Right lobe of liver (tissue), 6 donors: ENCODE data around the gene KCNQ2. TPM values are rescaled to one million over a fixed set of nuclear protein-coding genes. Genes with fewer than 3 reads are reported as not detected.

ENCODE experiments used
- ATAC-seq, 4 donors: fragments of 200-7000 bp; cut with Tn5 transposase; one replicate each; pipeline ENCODE4 v1.9.1; 2020; ENCODE audit warnings: mild to moderate bottlenecking in 4 of 4, moderate library complexity in 4 of 4
- DNase-seq, 3 donors: peaks; one replicate each; pipeline ENCODE4 v3.0.0-alpha.2; 2020
- H3K27ac ChIP-seq, 3 donors: fragments of 200-600 bp; one replicate each; pipeline ENCODE4 v1.8.0; 2022
- H3K27me3 ChIP-seq, 2 donors: fragments of 200-600 bp; one replicate each; pipeline ENCODE4 v1.8.0; 2022
- H3K36me3 ChIP-seq, 4 donors: fragments of 200-600 bp; sonication (generic) in 1 of 4; one replicate each; pipeline versions ENCODE4 v1.5.1 to v1.8.0; 2017 to 2022; ENCODE audit warnings: control low read depth in 1 of 4
- H3K4me1 ChIP-seq, 4 donors: fragments of 200-600 bp; sonication (generic) in 1 of 4; one replicate each; pipeline versions ENCODE4 v1.5.1 to v1.8.0; 2017 to 2022; ENCODE audit warnings: control low read depth in 1 of 4
- H3K4me3 ChIP-seq, 3 donors: fragments of 200-600 bp; one replicate each; pipeline ENCODE4 v1.8.0; 2022
- H3K9me3 ChIP-seq, 4 donors: fragments of 200-600 bp; sonication (generic) in 1 of 4; one replicate each; pipeline versions ENCODE4 v1.5.1 to v1.8.0; 2017 to 2022; ENCODE audit warnings: control low read depth in 1 of 4
- POLR2A ChIP-seq: fragments of 450-650 bp; IDR thresholded peaks from one replicate; pipeline ENCODE4 v1.6.1; 2017; ENCODE audit warnings: antibody characterized with exemption, mild to moderate bottlenecking
- WGBS: methylation state at CpG from one replicate; pipeline ENCODE4 v1.1.6; 2018; ENCODE audit warnings: low coverage, low lambda C conversion rate; ENCODE audit not compliant: insufficient coverage; ENCODE audit errors: missing lambda C conversion rate; 5-methylcytosine and 5-hydroxymethylcytosine counted together
- intact Hi-C, 2 donors: fragments of 100-400 bp; cut with DNase I; formaldehyde crosslinking; loops; one replicate each; pipeline versions ENCODE4 v1.11.2 to v1.14.1; 2022
- total RNA-seq, 6 experiments: library from RNA; depleted of rRNA in 2 of 6; stranded (reverse); fragments of >200 nt in 2 of 6; fragmentation: NEBNext Ultra II Directional in 3 of 6; extraction: Animal tissue kit (Norgen Biotek cat#: 25700) in 3 of 6; gene quantifications; one replicate each; pipeline versions ENCODE4 v1.1.0 to v1.2.4, GENCODE V29; 2016 to 2023
- TF ChIP-seq, protein P1 (sequence below), 4 donors: fragments of 200-600 bp in 3 of 4; fragments of 450-650 bp in 1 of 4; IDR thresholded peaks; one replicate each; pipeline versions ENCODE4 v1.5.1 to v1.8.0; 2016 to 2022; ENCODE audit warnings: antibody characterized with exemption in 4 of 4, mild to moderate bottlenecking in 2 of 4
- donor health status: DM: no; HTN: yes; CAD: no.
- donor health status: DM: no; HTN: no; CAD: no.
- donor health status: DM: no; HTN: no; CAD: no.
- donor health status: DM: no; HTN: yes; CAD: no.
- donor health status: DM: no; HTN: yes; CAD: no.

The KCNQ2 gene
- total RNA-seq, 6 experiments from 2014 or later: not detected

DNA sequence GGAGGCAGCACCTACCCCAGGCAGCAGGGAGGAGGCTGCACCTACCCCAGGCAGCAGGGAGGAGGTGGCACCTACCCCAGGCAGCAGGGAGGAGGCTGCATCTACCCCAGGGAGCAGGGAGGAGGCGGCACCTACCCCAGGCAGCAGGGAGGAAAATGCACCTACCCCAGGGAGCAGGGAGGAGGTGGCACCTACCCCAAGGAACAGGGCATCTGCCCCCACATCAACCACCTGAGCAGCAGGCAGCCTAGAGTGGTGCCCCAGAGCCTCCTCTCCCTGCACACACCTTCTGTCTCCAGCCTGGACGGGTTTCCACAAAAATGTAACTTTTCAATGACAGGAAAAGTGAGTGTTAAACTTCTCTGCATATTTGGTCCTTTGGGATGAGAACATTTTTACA is 10.2 kb downstream of the KCNQ2 start:
- DNase-seq: no peak
- Histone ChIP-seq H3K9me3 (no peaks in the 10 kb centered on the region), H3K27ac (no peak overlapping the region), H3K4me3 (no peak overlapping the region), H3K36me3 (no peaks in the 10 kb centered on the region), H3K27me3 (no peaks in the 10 kb centered on the region), H3K4me1 (no peaks in the 10 kb centered on the region)
- 20% methylated on average over 1 of the region's 2 CpGs for WGBS
- ATAC-seq: no peak
- intact Hi-C loops: no loop called here
- TF ChIP-seq, protein P1, sequence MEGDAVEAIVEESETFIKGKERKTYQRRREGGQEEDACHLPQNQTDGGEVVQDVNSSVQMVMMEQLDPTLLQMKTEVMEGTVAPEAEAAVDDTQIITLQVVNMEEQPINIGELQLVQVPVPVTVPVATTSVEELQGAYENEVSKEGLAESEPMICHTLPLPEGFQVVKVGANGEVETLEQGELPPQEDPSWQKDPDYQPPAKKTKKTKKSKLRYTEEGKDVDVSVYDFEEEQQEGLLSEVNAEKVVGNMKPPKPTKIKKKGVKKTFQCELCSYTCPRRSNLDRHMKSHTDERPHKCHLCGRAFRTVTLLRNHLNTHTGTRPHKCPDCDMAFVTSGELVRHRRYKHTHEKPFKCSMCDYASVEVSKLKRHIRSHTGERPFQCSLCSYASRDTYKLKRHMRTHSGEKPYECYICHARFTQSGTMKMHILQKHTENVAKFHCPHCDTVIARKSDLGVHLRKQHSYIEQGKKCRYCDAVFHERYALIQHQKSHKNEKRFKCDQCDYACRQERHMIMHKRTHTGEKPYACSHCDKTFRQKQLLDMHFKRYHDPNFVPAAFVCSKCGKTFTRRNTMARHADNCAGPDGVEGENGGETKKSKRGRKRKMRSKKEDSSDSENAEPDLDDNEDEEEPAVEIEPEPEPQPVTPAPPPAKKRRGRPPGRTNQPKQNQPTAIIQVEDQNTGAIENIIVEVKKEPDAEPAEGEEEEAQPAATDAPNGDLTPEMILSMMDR (IDR thresholded peaks at IDR 0.05): no peak
- TF ChIP-seq POLR2A: no peak

DNA sequence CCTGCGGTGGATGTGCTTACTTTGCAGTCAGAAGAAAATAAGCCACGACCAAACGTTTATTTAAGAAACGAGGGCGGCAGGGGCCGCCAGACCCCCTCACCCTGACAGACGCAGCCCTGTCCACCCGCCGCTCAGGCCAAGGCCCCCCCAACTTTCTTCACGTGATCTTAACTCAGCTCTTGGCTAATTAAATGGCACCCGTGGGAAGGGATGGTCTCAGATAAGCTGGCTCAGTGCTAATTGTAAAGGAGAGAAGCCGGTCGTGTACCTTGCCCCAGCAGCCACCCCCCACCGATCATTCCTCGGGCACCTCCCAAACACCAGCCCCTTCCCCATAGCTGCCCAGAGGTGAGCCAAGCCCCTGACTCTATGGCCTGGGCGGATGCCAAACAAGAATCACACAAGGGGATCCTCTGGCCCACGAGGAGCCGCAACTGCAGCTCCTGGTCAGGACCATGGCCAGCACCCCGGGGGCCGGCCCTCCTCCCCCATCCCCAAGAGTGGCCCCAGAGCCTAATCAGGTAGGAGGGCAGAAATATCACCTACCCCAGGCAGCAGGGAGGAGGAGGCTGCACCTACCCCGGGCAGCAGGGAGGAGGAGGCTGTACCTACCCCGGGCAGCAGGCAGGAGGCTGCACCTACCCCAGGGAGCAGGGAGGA is 11.2 kb downstream of the KCNQ2 start:
- Histone ChIP-seq H3K27ac (no peak overlapping the region), H3K4me3 (no peak overlapping the region), H3K27me3 (no peaks in the 10 kb centered on the region), H3K4me1 (no peaks in the 10 kb centered on the region), H3K9me3 (no peaks in the 10 kb centered on the region), H3K36me3 (no peaks in the 10 kb centered on the region)
- DNase-seq (no peak), ATAC-seq (no peak)
- intact Hi-C loops: no loop called here
- TF ChIP-seq, protein P1 (IDR thresholded peaks at IDR 0.05): no peak
- TF ChIP-seq POLR2A: no peak
- 16% methylated on average over 11 of the region's 22 CpGs for WGBS

DNA sequence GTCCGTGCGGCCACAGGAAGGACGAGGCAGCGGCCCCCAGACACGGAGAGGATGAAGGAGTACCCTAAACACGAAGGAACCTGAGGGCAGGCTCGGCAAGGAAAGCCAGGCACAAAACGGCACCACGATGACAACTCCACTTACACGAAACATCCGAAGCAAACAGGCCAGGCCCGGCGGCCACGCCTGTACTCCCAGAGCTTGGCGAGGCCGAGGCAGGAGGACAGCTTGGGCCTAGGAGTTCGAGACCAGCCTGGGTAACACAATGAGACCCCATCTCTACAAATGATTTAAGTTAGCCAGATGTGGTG is 13.4 kb downstream of the KCNQ2 start:
- Histone ChIP-seq H3K27me3 (no peaks in the 10 kb centered on the region), H3K27ac (no peak overlapping the region), H3K9me3 (no peaks in the 10 kb centered on the region), H3K4me1 (no peaks in the 10 kb centered on the region), H3K4me3 (no peak overlapping the region), H3K36me3 (no peaks in the 10 kb centered on the region)
- DNase-seq (no peak), ATAC-seq (no peak)
- intact Hi-C loops: no loop called here
- TF ChIP-seq POLR2A: no peak
- TF ChIP-seq, protein P1 (IDR thresholded peaks at IDR 0.05): no peak
- WGBS: 51% methylated on average over 12 of the region's 17 CpGs

DNA sequence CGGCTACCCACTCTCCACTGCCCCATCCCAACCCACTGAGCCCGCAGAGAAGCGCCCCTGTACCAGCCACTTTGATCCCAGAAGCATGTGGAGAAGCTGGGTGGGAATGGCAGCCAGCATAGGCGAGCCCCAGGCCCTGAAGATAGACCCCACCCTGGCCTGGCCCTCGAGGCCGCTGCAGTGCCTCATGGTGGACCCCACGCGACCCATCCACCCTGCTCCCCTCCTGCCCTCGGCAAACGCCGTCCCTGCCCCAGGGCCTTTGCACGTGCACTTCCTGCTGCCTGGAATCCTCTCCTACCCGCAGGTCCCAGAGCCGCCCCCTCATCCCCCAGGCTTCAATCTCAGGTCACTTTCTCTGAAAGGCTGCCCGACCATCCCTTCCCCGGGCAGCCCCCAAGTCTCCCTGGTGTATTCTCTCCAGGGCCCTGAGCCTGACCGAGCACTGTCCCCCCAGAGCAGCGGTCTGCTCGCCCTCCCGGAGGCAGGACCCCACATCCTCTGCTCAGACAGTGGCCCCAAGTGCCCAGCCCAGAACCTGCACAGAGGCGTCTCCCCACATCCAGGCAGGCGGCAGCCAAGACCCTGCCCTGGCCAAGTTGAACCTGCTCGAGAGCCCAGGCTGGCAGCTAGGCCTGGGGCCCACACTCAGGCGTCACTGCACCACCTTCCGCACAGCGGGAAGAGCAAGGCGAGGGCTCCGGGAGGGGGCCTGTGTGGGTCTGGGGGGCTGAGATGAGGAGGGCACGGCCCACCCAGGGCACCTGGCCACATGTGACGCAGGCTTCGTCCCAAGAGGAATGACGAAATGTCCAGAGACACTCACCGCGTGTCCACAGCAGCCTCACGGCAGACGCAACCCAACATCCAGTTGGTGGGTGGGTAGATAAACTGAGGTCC is 14.0 kb downstream of the KCNQ2 start:
- no peaks in the 10 kb centered on the region for H3K4me1 ChIP-seq
- no peaks in the 10 kb centered on the region for H3K27me3 ChIP-seq
- DNase-seq (no peak), ATAC-seq (no peak)
- H3K4me3 ChIP-seq: no peak overlapping the region
- intact Hi-C loops: no loop called here
- H3K9me3 ChIP-seq: no peaks in the 10 kb centered on the region
- 85% methylated on average over 10 of the region's 36 CpGs for WGBS
- TF ChIP-seq POLR2A: no peak
- TF ChIP-seq, protein P1 (IDR thresholded peaks at IDR 0.05): no peak
- H3K36me3 ChIP-seq: no peaks in the 10 kb centered on the region
- H3K27ac ChIP-seq: no peak overlapping the region
